ENCODE measurements around the gene TNFSF11. TPM values are rescaled to one million over a fixed set of nuclear protein-coding genes. Genes with fewer than 3 reads are reported as not detected.

Gene TNFSF11
- total and polyA plus RNA-seq, 2 donors (not counting 1 experiment from before 2014, with no cell fraction given), result not detected

- Mint-ChIP-seq H3K27me3 (no peaks in the 10 kb centered on the region), H3K4me1 (no peaks in the 10 kb centered on the region), H3K4me3 (no peak overlapping the region), H3K27ac (no peak overlapping the region), H3K9me3 (ENCODE audit: insufficient read depth) (no peaks in the 10 kb centered on the region)
- TF ChIP-seq CTCF (IDR thresholded peaks at IDR 0.05) (peak; percentile 96), EZH2 (IDR thresholded peaks at IDR 0.05; ENCODE audit: borderline replicate concordance, insufficient read depth, low read depth, low read length, poor library complexity, severe bottlenecking) (no peak)
- Histone ChIP-seq H3K9ac (ENCODE audit: low read length) (no peak overlapping the region), H3K4me3 (ENCODE audit: control extremely low read depth in 1 of 5, extremely low read depth in 1 of 5, insufficient read depth in 1 of 5, low read depth in 2 of 5, low read length in 4 of 5) (no peak overlapping the region), H2AFZ (ENCODE audit: insufficient read depth, low read depth, low read length, poor library complexity, severe bottlenecking) (no peak overlapping the region), H3K27me3 (replicated peaks in 1 of 4; ENCODE audit: control extremely low read depth in 1 of 4, control insufficient read depth in 3 of 4, insufficient read depth in 4 of 4, low read length in 3 of 4) (no peaks in the 10 kb centered on the region), H3K4me1 (ENCODE audit: control insufficient read depth in 2 of 2, insufficient read depth in 2 of 2, low read length in 2 of 2) (no peaks in the 10 kb centered on the region), H3K79me2 (ENCODE audit: control insufficient read depth, insufficient read depth, low read length) (no peaks in the 10 kb centered on the region), H3K36me3 (replicated peaks in 1 of 2; ENCODE audit: control extremely low read depth in 1 of 2, control insufficient read depth in 1 of 2, extremely low read depth in 1 of 2, insufficient read depth in 2 of 2, low read length in 1 of 2) (no peaks in the 10 kb centered on the region), H4K20me1 (ENCODE audit: control insufficient read depth, insufficient read depth, low read length, poor library complexity, severe bottlenecking) (no peaks in the 10 kb centered on the region), H3K27ac (ENCODE audit: low read length in 2 of 2) (no peak overlapping the region), H3K9me3 (ENCODE audit: control extremely low read depth in 1 of 3, control insufficient read depth in 2 of 3, insufficient read depth in 1 of 3, low read length in 2 of 3) (no peaks in the 10 kb centered on the region), H3K4me2 (replicated peaks; ENCODE audit: low read depth, low read length, poor library complexity, severe bottlenecking) (no peak overlapping the region)
- intact Hi-C loops (cut with micrococcal nuclease), result loop anchor here (2.0 to 10.0 kb wide), 2 partner anchors 260 to 1280 kb away; partner anchors contain the start of genes CCDC122 and LACC1
- ATAC-seq (ENCODE audit: low read depth) (peak; percentile 45), DNase-seq (peak; percentile 64)
- POLR2A ChIA-PET, result no interaction called here
- CTCF ChIA-PET, result interaction anchor here (0.6 to 7.1 kb wide), 18 partner anchors 9 to 1279 kb away, joined by 3 to 45 read pairs (median 4); no protein-coding TSS in a partner anchor
- WGBS (ENCODE audit: insufficient coverage), result 10% methylated on average over 5 of the region's 7 CpGs
Measured at GRCh38 chr13:42594481-42595252, 20.7 kb downstream of the TNFSF11 start.

- no peak overlapping the region for H3K4me3 Mint-ChIP-seq
- Histone ChIP-seq H3K4me2 (replicated peaks; ENCODE audit: low read depth, low read length, poor library complexity, severe bottlenecking) (no peak overlapping the region), H4K20me1 (ENCODE audit: control insufficient read depth, insufficient read depth, low read length, poor library complexity, severe bottlenecking) (no peaks in the 10 kb centered on the region), H3K9ac (ENCODE audit: low read length) (no peak overlapping the region), H3K36me3 (replicated peaks in 1 of 2; ENCODE audit: control extremely low read depth in 1 of 2, control insufficient read depth in 1 of 2, extremely low read depth in 1 of 2, insufficient read depth in 2 of 2, low read length in 1 of 2) (no peaks in the 10 kb centered on the region), H3K27me3 (replicated peaks in 1 of 4; ENCODE audit: control extremely low read depth in 1 of 4, control insufficient read depth in 3 of 4, insufficient read depth in 4 of 4, low read length in 3 of 4) (no peaks in the 10 kb centered on the region), H3K79me2 (ENCODE audit: control insufficient read depth, insufficient read depth, low read length) (no peaks in the 10 kb centered on the region), H2AFZ (ENCODE audit: insufficient read depth, low read depth, low read length, poor library complexity, severe bottlenecking) (no peak overlapping the region), H3K4me1 (ENCODE audit: control insufficient read depth in 2 of 2, insufficient read depth in 2 of 2, low read length in 2 of 2) (no peaks in the 10 kb centered on the region), H3K27ac (ENCODE audit: low read length in 2 of 2) (no peak overlapping the region), H3K4me3 (ENCODE audit: control extremely low read depth in 1 of 5, extremely low read depth in 1 of 5, insufficient read depth in 1 of 5, low read depth in 2 of 5, low read length in 4 of 5) (no peak overlapping the region), H3K9me3 (ENCODE audit: control extremely low read depth in 1 of 3, control insufficient read depth in 2 of 3, insufficient read depth in 1 of 3, low read length in 2 of 3) (no peaks in the 10 kb centered on the region)
- CTCF ChIA-PET, result interaction anchor here (0.6 to 7.1 kb wide), 16 partner anchors 9 to 1209 kb away, joined by 3 to 45 read pairs (median 4); no protein-coding TSS in a partner anchor
- ATAC-seq (ENCODE audit: low read depth) (no peak), DNase-seq (no peak)
- H3K27me3 Mint-ChIP-seq, result no peaks in the 10 kb centered on the region
- TF ChIP-seq CTCF (IDR thresholded peaks at IDR 0.05) (peak; percentile 71), EZH2 (IDR thresholded peaks at IDR 0.05; ENCODE audit: borderline replicate concordance, insufficient read depth, low read depth, low read length, poor library complexity, severe bottlenecking) (no peak)
- H3K4me1 Mint-ChIP-seq, result no peaks in the 10 kb centered on the region
- intact Hi-C loops (cut with micrococcal nuclease), result loop anchor here (2.0 to 10.0 kb wide), 2 partner anchors 260 to 1280 kb away; partner anchors contain the start of genes CCDC122 and LACC1
- POLR2A ChIA-PET, result no interaction called here
- H3K9me3 Mint-ChIP-seq (ENCODE audit: insufficient read depth), result no peaks in the 10 kb centered on the region
- H3K27ac Mint-ChIP-seq, result no peak overlapping the region
- 83% methylated on average over 2 of the region's 4 CpGs for WGBS (ENCODE audit: insufficient coverage)
Measured at GRCh38 chr13:42595253-42595571, 21.3 kb downstream of the TNFSF11 start.
